Natural killer cell (primary cell): ENCODE measurements around the gene ZIC1. TPM values are rescaled to one million over a fixed set of nuclear protein-coding genes. Genes with fewer than 3 reads are reported as not detected.

Experiments used
- ATAC-seq, 3 donors: fragments of 150-1000 bp in 2 of 3; fragments of 200-7000 bp in 1 of 3; cut with Tn5 transposase; 1 replicate in 1 of 3; 2 replicates in 2 of 3; pipeline ENCODE4 v1.10.0; 2021; ENCODE audit warnings: mild to moderate bottlenecking in 2 of 3, moderate library complexity in 2 of 3
- DNase-seq, 2 donors: peaks; one replicate each; pipeline versions ENCODE4 v3.0.0 to v3.0.0-alpha.2; 2013 to 2021; ENCODE audit warnings: mixed read lengths in 1 of 2
- H3K27ac ChIP-seq: one replicate; pipeline ENCODE4 v1.5.1; 2013; ENCODE audit warnings: mild to moderate bottlenecking, low read length
- H3K27me3 ChIP-seq: one replicate; pipeline ENCODE4 v1.6.1; 2013; ENCODE audit warnings: low read length; ENCODE audit not compliant: control insufficient read depth, insufficient read depth
- H3K36me3 ChIP-seq: one replicate; pipeline ENCODE4 v1.6.1; 2013; ENCODE audit warnings: low read length; ENCODE audit not compliant: control insufficient read depth, insufficient read depth
- H3K4me1 ChIP-seq: one replicate; pipeline ENCODE4 v1.6.1; 2013; ENCODE audit warnings: low read length; ENCODE audit not compliant: control insufficient read depth, insufficient read depth
- H3K4me3 ChIP-seq: one replicate; pipeline ENCODE4 v1.5.1; 2013; ENCODE audit warnings: low read length
- H3K9me3 ChIP-seq: one replicate; pipeline ENCODE4 v1.6.1; 2013; ENCODE audit warnings: low read length; ENCODE audit not compliant: control insufficient read depth, insufficient read depth
- H3K27ac Mint-ChIP-seq, 2 donors: one replicate each; pipeline ENCODE4 v1.8.0; 2022; ENCODE audit warnings: mild to moderate bottlenecking in 2 of 2, mixed read lengths in 2 of 2, moderate library complexity in 1 of 2
- H3K27me3 Mint-ChIP-seq, 2 donors: one replicate each; pipeline ENCODE4 v1.8.0; 2022; ENCODE audit warnings: low read depth in 2 of 2, mixed read lengths in 2 of 2
- H3K36me3 Mint-ChIP-seq: one replicate; pipeline ENCODE4 v1.8.0; 2022; ENCODE audit warnings: mixed read lengths
- H3K4me1 Mint-ChIP-seq, 2 donors: one replicate each; pipeline ENCODE4 v1.8.0; 2022; ENCODE audit warnings: mixed read lengths in 2 of 2
- H3K4me3 Mint-ChIP-seq: one replicate; pipeline ENCODE4 v1.8.0; 2022; ENCODE audit warnings: mild to moderate bottlenecking, moderate library complexity, mixed read lengths
- H3K9me3 Mint-ChIP-seq, 2 donors: one replicate each; pipeline ENCODE4 v1.8.0; 2022; ENCODE audit warnings: mixed read lengths in 2 of 2
- WGBS: methylation state at CpG from one replicate; pipeline ENCODE4 v1.1.7; 2013; ENCODE audit warnings: missing lambda C conversion rate; ENCODE audit not compliant: insufficient coverage; 5-methylcytosine and 5-hydroxymethylcytosine counted together
- intact Hi-C: fragments of 100-400 bp; cut with micrococcal nuclease; formaldehyde crosslinking; loops from one replicate; pipeline ENCODE4 v1.14.2; 2022
- total RNA-seq, 4 donors: library from RNA; stranded (reverse); fragments of 120-200 nt in 1 of 4; gene quantifications; one replicate each; pipeline versions ENCODE4 v1.2.3 to v1.2.4, GENCODE V29; 2013 to 2022
- TF ChIP-seq, protein P1 (sequence below): fragments of 200-600 bp; IDR thresholded peaks from one replicate; pipeline ENCODE4 v1.8.0; 2022; ENCODE audit warnings: antibody characterized with exemption

The ZIC1 gene
- total RNA-seq, 3 donors from 2014 or later (not counting 1 experiment from before 2014, with no cell fraction given), result not detected

DNA sequence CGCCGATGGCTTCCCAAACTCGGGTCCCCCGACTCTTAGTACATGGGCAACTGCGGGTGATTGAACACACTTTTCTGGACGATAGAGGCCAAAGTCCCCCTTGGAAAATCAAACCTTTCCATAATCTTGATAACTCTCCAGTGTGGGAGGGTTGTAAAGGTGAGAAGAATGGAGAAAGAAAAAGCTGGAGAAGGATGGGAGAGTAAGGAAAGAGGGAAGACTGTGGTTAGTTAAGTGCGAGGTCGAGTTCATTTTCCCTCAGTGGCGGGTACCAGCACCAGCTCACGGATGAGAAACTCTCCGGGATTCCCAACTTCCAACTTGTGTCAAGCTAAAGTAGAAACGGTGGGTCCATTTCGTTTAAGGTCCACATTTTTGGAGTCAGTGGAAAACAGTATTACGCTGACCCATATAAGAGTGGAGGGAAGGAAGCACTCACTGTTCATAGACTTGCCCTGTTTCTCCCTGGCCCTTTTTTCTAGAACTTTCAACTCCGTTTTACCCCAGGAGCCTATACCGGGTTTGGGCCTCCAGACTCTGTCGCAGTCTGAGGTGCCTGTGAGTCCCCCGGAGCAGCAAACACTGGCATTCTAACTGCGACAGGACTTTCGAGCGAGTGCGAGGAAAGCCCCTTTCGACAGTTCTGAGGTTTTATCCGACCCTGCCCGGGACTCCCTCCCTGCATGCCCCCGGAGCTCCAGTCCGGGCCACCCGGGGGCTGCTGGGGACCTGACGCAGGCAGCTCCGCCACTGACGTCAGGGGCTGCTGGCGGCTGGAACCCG lies 14.8 kb downstream of the ZIC1 start:
- TF ChIP-seq, protein P1, sequence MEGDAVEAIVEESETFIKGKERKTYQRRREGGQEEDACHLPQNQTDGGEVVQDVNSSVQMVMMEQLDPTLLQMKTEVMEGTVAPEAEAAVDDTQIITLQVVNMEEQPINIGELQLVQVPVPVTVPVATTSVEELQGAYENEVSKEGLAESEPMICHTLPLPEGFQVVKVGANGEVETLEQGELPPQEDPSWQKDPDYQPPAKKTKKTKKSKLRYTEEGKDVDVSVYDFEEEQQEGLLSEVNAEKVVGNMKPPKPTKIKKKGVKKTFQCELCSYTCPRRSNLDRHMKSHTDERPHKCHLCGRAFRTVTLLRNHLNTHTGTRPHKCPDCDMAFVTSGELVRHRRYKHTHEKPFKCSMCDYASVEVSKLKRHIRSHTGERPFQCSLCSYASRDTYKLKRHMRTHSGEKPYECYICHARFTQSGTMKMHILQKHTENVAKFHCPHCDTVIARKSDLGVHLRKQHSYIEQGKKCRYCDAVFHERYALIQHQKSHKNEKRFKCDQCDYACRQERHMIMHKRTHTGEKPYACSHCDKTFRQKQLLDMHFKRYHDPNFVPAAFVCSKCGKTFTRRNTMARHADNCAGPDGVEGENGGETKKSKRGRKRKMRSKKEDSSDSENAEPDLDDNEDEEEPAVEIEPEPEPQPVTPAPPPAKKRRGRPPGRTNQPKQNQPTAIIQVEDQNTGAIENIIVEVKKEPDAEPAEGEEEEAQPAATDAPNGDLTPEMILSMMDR, result no peak
- no peak for DNase-seq

GRCh38 chr3:147424581-147425387 lies 15.6 kb downstream of the ZIC1 start:
- Mint-ChIP-seq H3K27me3 (peaks cover 23 to 24% of the 10 kb centered on the region in 2 donors), H3K4me1 (no peaks in the 10 kb centered on the region), H3K36me3 (no peaks in the 10 kb centered on the region), H3K27ac (no peak overlapping the region), H3K4me3 (no peak overlapping the region), H3K9me3 (peaks cover 2 to 6% of the 10 kb centered on the region in 2 donors)
- DNase-seq (no peak), ATAC-seq (no peak)
- H3K4me3 ChIP-seq, result no peak overlapping the region
- H3K27ac ChIP-seq, result no peak overlapping the region
- WGBS, result 8% methylated on average over 9 of the region's 14 CpGs
- H3K36me3 ChIP-seq, result no peaks in the 10 kb centered on the region
- TF ChIP-seq, protein P1, result no peak
- H3K4me1 ChIP-seq, result no peaks in the 10 kb centered on the region
- H3K9me3 ChIP-seq, result peaks cover 31% of the 10 kb centered on the region
- intact Hi-C loops, result no loop called here
- peaks cover 52% of the 10 kb centered on the region for H3K27me3 ChIP-seq

More for the DNA sequence above, 14.8 kb downstream of the ZIC1 start:
- Mint-ChIP-seq H3K27ac (no peak overlapping the region), H3K4me3 (no peak overlapping the region), H3K27me3 (peaks cover 24 to 31% of the 10 kb centered on the region in 2 donors), H3K9me3 (peaks cover 2 to 9% of the 10 kb centered on the region in 2 donors), H3K36me3 (no peaks in the 10 kb centered on the region), H3K4me1 (no peaks in the 10 kb centered on the region)
- Histone ChIP-seq H3K4me3 (no peak overlapping the region), H3K27ac (no peak overlapping the region), H3K4me1 (no peaks in the 10 kb centered on the region), H3K27me3 (peaks cover 60% of the 10 kb centered on the region), H3K36me3 (no peaks in the 10 kb centered on the region), H3K9me3 (peaks cover 38% of the 10 kb centered on the region)
- intact Hi-C loops, result no loop called here
- WGBS, result 8% methylated on average over 32 of the region's 33 CpGs
- ATAC-seq, result no peak

GRCh38 chr3:147425388-147425850 lies 16.3 kb downstream of the ZIC1 start:
- no CpG with 5 or more reads among the region's 1 CpG for WGBS
- H3K27ac Mint-ChIP-seq, result no peak overlapping the region
- no peak overlapping the region for H3K4me3 Mint-ChIP-seq
- TF ChIP-seq, protein P1, result no peak
- ATAC-seq (no peak), DNase-seq (no peak)
- H3K27me3 ChIP-seq, result peaks cover 46% of the 10 kb centered on the region
- no peaks in the 10 kb centered on the region for H3K4me1 ChIP-seq
- H3K4me1 Mint-ChIP-seq, result no peaks in the 10 kb centered on the region
- H3K9me3 Mint-ChIP-seq, result peaks cover 2 to 6% of the 10 kb centered on the region in 2 donors
- H3K9me3 ChIP-seq, result peaks cover 24% of the 10 kb centered on the region
- peaks cover 20 to 23% of the 10 kb centered on the region in 2 donors for H3K27me3 Mint-ChIP-seq
- no peaks in the 10 kb centered on the region for H3K36me3 ChIP-seq
- intact Hi-C loops, result no loop called here
- H3K4me3 ChIP-seq, result no peak overlapping the region
- H3K27ac ChIP-seq, result no peak overlapping the region
- no peaks in the 10 kb centered on the region for H3K36me3 Mint-ChIP-seq
